GM23338 (cell line): ENCODE results near the gene ZSCAN31. TPM values are rescaled to one million over a fixed set of nuclear protein-coding genes. Genes with fewer than 3 reads are reported as not detected.

ENCODE experiments used
- ATAC-seq: fragments of 200-7000 bp; cut with Tn5 transposase; 3 replicates; pipeline ENCODE4 v1.9.1; 2020
- DNase-seq: peaks from one replicate; pipeline ENCODE4 v3.0.0-alpha.2; 2015; ENCODE audit warnings: low spot score
- H2AFZ ChIP-seq: fragments of 200-600 bp; sonication (generic); 2 replicates; pipeline ENCODE4 v1.8.0; 2016; ENCODE audit warnings: antibody characterized with exemption, mild to moderate bottlenecking, moderate library complexity
- H3F3A ChIP-seq: fragments of 200-600 bp; sonication (generic); replicated peaks from 2 replicates; pipeline ENCODE4 v1.8.0; 2017; ENCODE audit warnings: antibody characterized with exemption, mixed run types, low read depth
- H3K27ac ChIP-seq: fragments of 200-600 bp; sonication (generic); 2 replicates; pipeline ENCODE4 v1.6.1; 2016; ENCODE audit warnings: low read depth
- H3K27me3 ChIP-seq: fragments of 200-600 bp; sonication (generic); 2 replicates; pipeline ENCODE4 v1.8.0; 2016; ENCODE audit warnings: mild to moderate bottlenecking, mixed run types, moderate library complexity; ENCODE audit not compliant: insufficient read depth
- H3K36me3 ChIP-seq: fragments of 200-600 bp; sonication (generic); 2 replicates; pipeline ENCODE4 v1.8.0; 2016; ENCODE audit warnings: mild to moderate bottlenecking; ENCODE audit not compliant: insufficient read depth
- H3K4me1 ChIP-seq: fragments of 200-600 bp; sonication (generic); 2 replicates; pipeline ENCODE4 v1.8.0; 2016; ENCODE audit warnings: mild to moderate bottlenecking, moderate library complexity; ENCODE audit not compliant: insufficient read depth
- H3K4me2 ChIP-seq: fragments of 200-600 bp; sonication (generic); 2 replicates; pipeline ENCODE4 v1.7.1; 2017; ENCODE audit warnings: mixed run types
- H3K4me3 ChIP-seq: fragments of 200-600 bp; sonication (generic); 2 replicates; pipeline ENCODE4 v1.6.1; 2016; ENCODE audit warnings: mixed run types
- H3K79me2 ChIP-seq: fragments of 200-600 bp; sonication (generic); replicated peaks from 2 replicates; pipeline ENCODE4 v1.8.0; 2017; ENCODE audit warnings: mild to moderate bottlenecking; ENCODE audit not compliant: insufficient read depth
- H3K9me2 ChIP-seq: fragments of 200-600 bp; sonication (generic); 2 replicates; pipeline ENCODE4 v1.8.0; 2017; ENCODE audit not compliant: insufficient read depth
- H4K20me1 ChIP-seq: fragments of 200-600 bp; sonication (generic); replicated peaks from 2 replicates; pipeline ENCODE4 v1.8.0; 2017; ENCODE audit warnings: mild to moderate bottlenecking; ENCODE audit not compliant: insufficient read depth
- H3K27ac Mint-ChIP-seq: 2 replicates; pipeline ENCODE4 v1.8.0; 2020; ENCODE audit warnings: inconsistent platforms, mild to moderate bottlenecking, moderate library complexity, mixed read lengths
- H3K27me3 Mint-ChIP-seq: 3 replicates; pipeline ENCODE4 v1.8.0; 2022; ENCODE audit warnings: low read depth, mild to moderate bottlenecking, moderate library complexity, mixed read lengths, inconsistent platforms; ENCODE audit not compliant: insufficient read depth, poor library complexity
- H3K36me3 Mint-ChIP-seq: 3 replicates; pipeline ENCODE4 v1.8.0; 2021; ENCODE audit warnings: low read depth, mild to moderate bottlenecking, inconsistent platforms, moderate library complexity, mixed read lengths
- H3K4me1 Mint-ChIP-seq: 3 replicates; pipeline ENCODE4 v1.8.0; 2020; ENCODE audit warnings: mild to moderate bottlenecking, inconsistent platforms, mixed read lengths
- H3K4me3 Mint-ChIP-seq: 3 replicates; pipeline ENCODE4 v1.8.0; 2021; ENCODE audit warnings: moderate library complexity, mild to moderate bottlenecking, inconsistent platforms, mixed read lengths
- H3K9me3 Mint-ChIP-seq: 3 replicates; pipeline ENCODE4 v1.8.0; 2020; ENCODE audit warnings: moderate library complexity, mild to moderate bottlenecking, inconsistent platforms, mixed read lengths
- CREB1 ChIP-seq: fragments of 250-450 bp; sonication (Bioruptor Pico); IDR thresholded peaks from 2 replicates; pipeline ENCODE4 v1.5.0; 2020; ENCODE audit warnings: low read depth, mild to moderate bottlenecking, moderate library complexity
- EZH2 ChIP-seq: fragments of 200-600 bp; sonication (generic); IDR thresholded peaks from one replicate; pipeline ENCODE4 v1.8.0; 2017; ENCODE audit warnings: antibody characterized with exemption, mild to moderate bottlenecking, low read depth; ENCODE audit not compliant: unreplicated experiment
- EZH2phosphoT487 ChIP-seq: fragments of 200-600 bp; sonication (generic); IDR thresholded peaks from one replicate; pipeline ENCODE4 v1.8.1; 2018; ENCODE audit warnings: antibody characterized with exemption; ENCODE audit not compliant: unreplicated experiment
- JUNB ChIP-seq: IDR thresholded peaks from one replicate; pipeline ENCODE4 v1.6.1; 2016; ENCODE audit warnings: antibody characterized with exemption; ENCODE audit not compliant: unreplicated experiment
- NANOG ChIP-seq: IDR thresholded peaks from 2 replicates; pipeline ENCODE4 v1.6.1; 2016; ENCODE audit warnings: antibody characterized with exemption, borderline replicate concordance
- POLR2AphosphoS5 ChIP-seq: IDR thresholded peaks from 2 replicates; pipeline ENCODE4 v1.6.1; 2016; ENCODE audit warnings: antibody characterized with exemption, low read depth
- REST ChIP-seq: IDR thresholded peaks from one replicate; pipeline ENCODE4 v1.6.1; 2018; ENCODE audit warnings: antibody characterized with exemption; ENCODE audit not compliant: unreplicated experiment
- ZNF114 ChIP-seq: fragments of 250-450 bp; sonication (Bioruptor Pico); IDR thresholded peaks from 2 replicates; pipeline ENCODE4 v1.5.0; 2020; ENCODE audit warnings: mild to moderate bottlenecking, moderate library complexity
- ZNF331 ChIP-seq: fragments of 250-450 bp; sonication (Bioruptor Pico); IDR thresholded peaks from 2 replicates; pipeline ENCODE4 v1.5.0; 2020; ENCODE audit warnings: low read depth, mild to moderate bottlenecking, moderate library complexity
- polyA plus RNA-seq: library from polyadenylated mRNA; unstranded; fragments of >200 nt; fragmentation: Nextera tagmentation; extraction: Ambion mirVana; gene quantifications from 2 replicates; pipeline ENCODE4 v1.2.1, GENCODE V29; 2016
- total RNA-seq: library from RNA; depleted of rRNA; stranded (reverse); fragments of >200 nt; shearing (Covaris generic); gene quantifications from 2 replicates; pipeline ENCODE4 v1.2.3, GENCODE V29; 2014
- TF ChIP-seq, protein P1 (sequence below), 2 experiments: fragments of 200-600 bp in 1 of 2; sonication (generic) in 1 of 2; conservative IDR thresholded peaks; 2 replicates each; pipeline versions ENCODE4 v1.5.1 to v1.6.1; 2016 to 2017; ENCODE audit warnings: antibody characterized with exemption in 2 of 2, low read depth in 2 of 2, mild to moderate bottlenecking in 2 of 2, moderate library complexity in 1 of 2

Gene ZSCAN31
- total and polyA plus RNA-seq, 2 experiments from 2014 or later: 3.1 to 4.7 TPM

- H3K4me3 ChIP-seq: peak overlapping the region; percentile 97
- no peaks in the 10 kb centered on the region for H3K27me3 Mint-ChIP-seq
- ATAC-seq (no peak), DNase-seq (no peak)
- no peak for TF ChIP-seq POLR2AphosphoS5
- TF ChIP-seq ZNF114 (CRISPR knock-in tag): no peak
- TF ChIP-seq, protein P1, sequence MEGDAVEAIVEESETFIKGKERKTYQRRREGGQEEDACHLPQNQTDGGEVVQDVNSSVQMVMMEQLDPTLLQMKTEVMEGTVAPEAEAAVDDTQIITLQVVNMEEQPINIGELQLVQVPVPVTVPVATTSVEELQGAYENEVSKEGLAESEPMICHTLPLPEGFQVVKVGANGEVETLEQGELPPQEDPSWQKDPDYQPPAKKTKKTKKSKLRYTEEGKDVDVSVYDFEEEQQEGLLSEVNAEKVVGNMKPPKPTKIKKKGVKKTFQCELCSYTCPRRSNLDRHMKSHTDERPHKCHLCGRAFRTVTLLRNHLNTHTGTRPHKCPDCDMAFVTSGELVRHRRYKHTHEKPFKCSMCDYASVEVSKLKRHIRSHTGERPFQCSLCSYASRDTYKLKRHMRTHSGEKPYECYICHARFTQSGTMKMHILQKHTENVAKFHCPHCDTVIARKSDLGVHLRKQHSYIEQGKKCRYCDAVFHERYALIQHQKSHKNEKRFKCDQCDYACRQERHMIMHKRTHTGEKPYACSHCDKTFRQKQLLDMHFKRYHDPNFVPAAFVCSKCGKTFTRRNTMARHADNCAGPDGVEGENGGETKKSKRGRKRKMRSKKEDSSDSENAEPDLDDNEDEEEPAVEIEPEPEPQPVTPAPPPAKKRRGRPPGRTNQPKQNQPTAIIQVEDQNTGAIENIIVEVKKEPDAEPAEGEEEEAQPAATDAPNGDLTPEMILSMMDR (conservative IDR thresholded peaks at IDR 0.05; ENCODE audit: low read depth in 2 of 2): no peak
- TF ChIP-seq REST: no peak
- no peak for TF ChIP-seq JUNB
- TF ChIP-seq EZH2phosphoT487: no peak
- no peaks in the 10 kb centered on the region for H3K9me2 ChIP-seq
- H3K4me3 Mint-ChIP-seq: peak overlapping the region; percentile 98
- H2AFZ ChIP-seq: peak overlapping the region; percentile 64
- no peaks in the 10 kb centered on the region; the same call in 1 of the 2 replicates for H4K20me1 ChIP-seq
- H3K36me3 Mint-ChIP-seq: peaks cover 19% of the 10 kb centered on the region
- H3K4me2 ChIP-seq: peak overlapping the region; percentile 91
- peaks cover 14% of the 10 kb centered on the region for H3K4me1 ChIP-seq
- no peaks in the 10 kb centered on the region for H3F3A ChIP-seq
- H3K27ac ChIP-seq: no peak overlapping the region
- no peak overlapping the region for H3K27ac Mint-ChIP-seq
- H3K36me3 ChIP-seq: 0 out of 2 replicates have a peak, but pooled peaks cover 19% of the 10 kb centered on the region
- H3K4me1 Mint-ChIP-seq: peaks cover 13% of the 10 kb centered on the region
- no peaks in the 10 kb centered on the region for H3K27me3 ChIP-seq
- H3K9me3 Mint-ChIP-seq: no peaks in the 10 kb centered on the region
- H3K79me2 ChIP-seq: peaks cover 21% of the 10 kb centered on the region
Observed at GRCh38 chr6:28280595-28281287, 55.2 kb downstream of the ZSCAN31 start.

DNA sequence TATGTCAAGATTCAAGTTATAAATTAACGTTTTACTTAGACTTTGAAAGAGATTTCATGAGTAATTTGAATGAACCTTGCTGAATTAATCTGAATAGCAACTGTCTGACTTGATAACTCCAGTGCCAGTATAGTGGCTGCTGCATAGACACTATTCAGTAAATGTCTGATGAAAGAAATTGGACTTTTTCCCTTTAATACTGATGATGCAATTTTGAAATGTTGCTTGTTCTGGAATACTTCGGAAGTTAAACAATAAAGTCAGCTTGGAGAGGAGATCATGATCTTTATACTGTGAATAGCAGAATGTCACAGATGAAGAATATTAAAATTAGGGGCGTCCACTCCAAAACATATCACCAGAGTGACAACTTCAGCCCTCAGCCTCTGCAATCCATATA is 58.2 kb downstream of the ZSCAN31 start:
- peaks cover 9% of the 10 kb centered on the region for H3K4me1 Mint-ChIP-seq
- Histone ChIP-seq H3K4me2 (no peak overlapping the region), H2AFZ (no peak overlapping the region), H3K36me3 (no peaks in the 10 kb centered on the region; the same call in 1 of the 2 replicates), H3K27ac (no peak overlapping the region), H3K27me3 (no peaks in the 10 kb centered on the region), H3K9me2 (no peaks in the 10 kb centered on the region), H3K4me1 (peaks cover 9% of the 10 kb centered on the region), H3F3A (no peaks in the 10 kb centered on the region), H4K20me1 (no peaks in the 10 kb centered on the region), H3K79me2 (peaks cover 13% of the 10 kb centered on the region), H3K4me3 (no peak overlapping the region)
- H3K9me3 Mint-ChIP-seq: no peaks in the 10 kb centered on the region
- peaks cover 24% of the 10 kb centered on the region for H3K36me3 Mint-ChIP-seq
- ATAC-seq (no peak), DNase-seq (no peak)
- H3K27ac Mint-ChIP-seq: no peak overlapping the region
- no peak overlapping the region for H3K4me3 Mint-ChIP-seq
- no peaks in the 10 kb centered on the region for H3K27me3 Mint-ChIP-seq
- TF ChIP-seq NANOG (no peak), EZH2 (no peak), CREB1 (CRISPR knock-in tag) (no peak), ZNF331 (CRISPR knock-in tag) (no peak), POLR2AphosphoS5 (no peak)
- TF ChIP-seq, protein P1 (conservative IDR thresholded peaks at IDR 0.05; ENCODE audit: low read depth in 2 of 2): no peak
